Gastroesophageal sphincter (tissue), 4 donors: ENCODE measurements around the gene TOMM40. TPM values are rescaled to one million over a fixed set of nuclear protein-coding genes. Genes with fewer than 3 reads are reported as not detected.
A peak's percentile ranks its signal among the peaks of the same experiment; 100 is the strongest.

Experiments
- ATAC-seq: fragments of 150-250 bp; one replicate; pipeline ENCODE4 v1.9.1; 2016; ENCODE audit warnings: mild to moderate bottlenecking, moderate library complexity
- H3K27ac ChIP-seq, 4 donors: fragments of 200-600 bp; sonication (generic) in 3 of 4; 1 replicate in 3 of 4; 2 replicates in 1 of 4; pipeline ENCODE4 v1.5.1; 2016 to 2019
- H3K27me3 ChIP-seq: fragments of 200-600 bp; sonication (generic); one replicate; pipeline ENCODE4 v1.5.1; 2019
- H3K36me3 ChIP-seq, 2 donors: fragments of 200-600 bp; sonication (generic); one replicate each; pipeline ENCODE4 v1.5.1; 2019; ENCODE audit warnings: control low read depth in 1 of 2
- H3K4me1 ChIP-seq, 3 donors: fragments of 200-600 bp; sonication (generic); 1 replicate in 2 of 3; 2 replicates in 1 of 3; pipeline ENCODE4 v1.5.1; 2016 to 2019; ENCODE audit warnings: control low read depth in 2 of 3
- H3K4me3 ChIP-seq, 2 donors: fragments of 200-600 bp; sonication (generic); one replicate each; pipeline ENCODE4 v1.5.1; 2019; ENCODE audit warnings: mild to moderate bottlenecking in 1 of 2, moderate library complexity in 1 of 2
- H3K9me3 ChIP-seq, 3 donors: fragments of 200-600 bp; sonication (generic); one replicate each; pipeline ENCODE4 v1.5.1; 2017 to 2019; ENCODE audit warnings: control low read depth in 2 of 3
- EP300 ChIP-seq: sonication (generic); formaldehyde crosslinking; IDR thresholded peaks from one replicate; pipeline ENCODE4 v1.6.1; 2017; ENCODE audit warnings: antibody characterized with exemption, mild to moderate bottlenecking
- POLR2A ChIP-seq, 2 donors: fragments of 450-650 bp; IDR thresholded peaks; one replicate each; pipeline ENCODE4 v1.6.1; 2017; ENCODE audit warnings: antibody characterized with exemption in 2 of 2, mild to moderate bottlenecking in 2 of 2, moderate library complexity in 1 of 2
- POLR2AphosphoS5 ChIP-seq: sonication (generic); formaldehyde crosslinking; IDR thresholded peaks from one replicate; pipeline ENCODE4 v1.6.1; 2017; ENCODE audit warnings: antibody characterized with exemption
- WGBS, 2 donors: methylation state at CpG; one replicate each; pipeline ENCODE4 v1.1.5; 2018; ENCODE audit warnings: low coverage in 1 of 2; 5-methylcytosine and 5-hydroxymethylcytosine counted together
- total RNA-seq, 4 donors: library from RNA; depleted of rRNA; stranded (reverse); fragments of >200 nt; gene quantifications; one replicate each; pipeline ENCODE4 v1.1.0, GENCODE V29; 2016
- TF ChIP-seq, protein P1 (sequence below), 4 experiments: fragments of 200-600 bp in 2 of 4; fragments of 450-650 bp in 2 of 4; sonication (generic) in 1 of 4; IDR thresholded peaks; one replicate each; pipeline ENCODE4 v1.5.1; 2017 to 2019; ENCODE audit warnings: antibody characterized with exemption in 4 of 4, mild to moderate bottlenecking in 2 of 4, moderate library complexity in 2 of 4

TOMM40 gene
- total RNA-seq, 4 donors from 2014 or later, result 30.7 to 41.2 (median 33.7) TPM

DNA sequence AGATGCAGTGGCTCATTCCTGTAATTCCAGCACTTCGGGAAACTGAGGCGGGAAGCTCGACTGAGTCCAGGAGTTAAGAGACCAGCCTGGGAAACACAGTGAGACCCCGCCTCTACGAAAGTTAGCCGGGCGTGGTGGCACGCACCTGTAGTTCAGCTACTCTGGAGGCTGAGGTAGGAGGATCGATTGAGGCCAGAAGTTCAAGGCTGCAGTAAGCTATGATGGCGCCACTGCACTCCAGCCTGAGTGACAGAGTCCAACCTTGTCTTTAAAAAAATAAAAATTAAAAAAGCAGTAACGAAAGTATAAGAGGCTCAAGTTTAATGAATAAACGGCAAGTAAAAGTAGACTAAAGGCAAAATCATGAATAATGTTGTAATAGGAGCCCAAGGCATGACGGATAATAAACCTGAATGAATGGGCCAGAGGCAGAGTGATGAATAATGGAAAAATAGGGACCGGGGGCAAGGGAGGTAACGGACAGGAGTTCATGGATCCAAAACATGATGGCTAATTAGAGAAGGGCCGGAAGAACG, 1.2 kb upstream of the TOMM40 start:
- 48 to 50% methylated on average over 14 of the region's 17 CpGs for WGBS, 2 donors
- ATAC-seq, result no peak
- Histone ChIP-seq H3K27me3 (no peaks in the 10 kb centered on the region), H3K4me1 (peaks cover 0 to 32% (median 20%) of the 10 kb centered on the region in 3 donors), H3K27ac (peak overlapping the region in 3 of 4 donors; percentile 93 to 99 (median 95)), H3K9me3 (no peaks in the 10 kb centered on the region), H3K36me3 (peaks cover 0 to 65% of the 10 kb centered on the region in 2 donors), H3K4me3 (peak overlapping the region; percentile 45 to 98)
- TF ChIP-seq, protein P1, sequence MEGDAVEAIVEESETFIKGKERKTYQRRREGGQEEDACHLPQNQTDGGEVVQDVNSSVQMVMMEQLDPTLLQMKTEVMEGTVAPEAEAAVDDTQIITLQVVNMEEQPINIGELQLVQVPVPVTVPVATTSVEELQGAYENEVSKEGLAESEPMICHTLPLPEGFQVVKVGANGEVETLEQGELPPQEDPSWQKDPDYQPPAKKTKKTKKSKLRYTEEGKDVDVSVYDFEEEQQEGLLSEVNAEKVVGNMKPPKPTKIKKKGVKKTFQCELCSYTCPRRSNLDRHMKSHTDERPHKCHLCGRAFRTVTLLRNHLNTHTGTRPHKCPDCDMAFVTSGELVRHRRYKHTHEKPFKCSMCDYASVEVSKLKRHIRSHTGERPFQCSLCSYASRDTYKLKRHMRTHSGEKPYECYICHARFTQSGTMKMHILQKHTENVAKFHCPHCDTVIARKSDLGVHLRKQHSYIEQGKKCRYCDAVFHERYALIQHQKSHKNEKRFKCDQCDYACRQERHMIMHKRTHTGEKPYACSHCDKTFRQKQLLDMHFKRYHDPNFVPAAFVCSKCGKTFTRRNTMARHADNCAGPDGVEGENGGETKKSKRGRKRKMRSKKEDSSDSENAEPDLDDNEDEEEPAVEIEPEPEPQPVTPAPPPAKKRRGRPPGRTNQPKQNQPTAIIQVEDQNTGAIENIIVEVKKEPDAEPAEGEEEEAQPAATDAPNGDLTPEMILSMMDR (IDR thresholded peaks at IDR 0.05), result no peak
- TF ChIP-seq POLR2A (IDR thresholded peaks at IDR 0.05), result no peak
- TF ChIP-seq EP300, result no peak
- TF ChIP-seq POLR2AphosphoS5, result no peak

DNA sequence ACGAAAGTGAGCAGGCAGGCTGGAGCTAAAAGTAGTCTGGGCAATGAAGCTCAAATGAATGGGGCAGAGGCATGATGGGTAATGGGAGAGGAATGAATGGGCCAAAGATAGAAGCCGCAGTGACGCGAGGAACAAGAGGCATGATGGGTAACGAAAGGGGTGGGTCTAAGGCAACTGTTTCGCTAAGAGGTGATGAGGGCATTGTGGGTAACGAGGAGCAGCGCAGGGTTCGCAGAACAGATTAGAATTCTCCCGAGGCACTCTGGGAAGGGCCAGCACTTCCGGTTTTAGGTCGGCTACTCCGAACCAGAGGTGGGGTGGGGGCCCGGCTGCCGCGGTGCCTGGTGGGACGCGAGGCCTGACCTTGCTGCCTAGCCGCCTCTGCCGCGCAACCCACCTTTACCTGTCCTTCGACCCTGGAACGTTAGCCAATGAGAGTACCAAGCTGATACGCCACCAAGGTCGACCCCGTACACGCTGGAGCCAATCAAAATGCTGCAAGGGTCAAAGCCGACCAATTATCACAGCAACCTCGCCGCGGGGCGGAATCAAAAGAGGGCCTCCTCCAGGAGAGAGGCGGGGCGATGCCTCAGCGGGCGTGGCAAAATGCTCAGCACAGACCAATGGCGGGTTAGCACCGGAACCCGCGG, 563 bp upstream of the TOMM40 start:
- Histone ChIP-seq H3K4me1 (peaks cover 0 to 32% (median 20%) of the 10 kb centered on the region in 3 donors), H3K9me3 (no peaks in the 10 kb centered on the region), H3K27me3 (no peaks in the 10 kb centered on the region), H3K4me3 (peak overlapping the region; percentile 45 to 98), H3K27ac (peak overlapping the region; percentile 79 to 99 (median 94)), H3K36me3 (peaks cover 0 to 65% of the 10 kb centered on the region in 2 donors)
- TF ChIP-seq POLR2A (IDR thresholded peaks at IDR 0.05), result peak in 1 of 2 donors; percentile 24
- TF ChIP-seq EP300, result no peak
- TF ChIP-seq, protein P1 (IDR thresholded peaks at IDR 0.05), result peak in 1 of 4 experiments; percentile 13
- peak; percentile 60 for TF ChIP-seq POLR2AphosphoS5
- WGBS, 2 donors, result 0 to 1% methylated on average over 9 to 18 of the region's 40 CpGs
- ATAC-seq, result peak; percentile 94

DNA sequence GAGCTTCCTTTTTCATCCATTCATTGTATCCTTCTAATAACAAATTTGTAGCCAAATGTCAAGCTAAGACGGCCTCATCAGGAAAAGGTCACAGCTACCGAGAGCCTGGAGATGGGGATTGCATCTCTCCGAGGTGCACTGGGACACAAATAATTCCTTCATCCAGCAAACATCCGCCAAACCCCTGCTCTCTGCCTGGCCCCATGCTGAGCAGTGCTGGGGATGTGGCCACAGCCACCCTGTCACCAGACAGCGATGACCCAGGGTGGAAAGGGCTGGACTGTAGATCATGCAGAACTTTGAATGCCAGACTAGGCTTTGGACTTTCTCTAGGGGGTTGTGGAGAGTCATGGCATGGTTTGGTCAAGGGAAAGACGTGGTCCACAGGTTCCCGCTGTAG, 1.9 kb downstream of the TOMM40 start:
- no peaks in the 10 kb centered on the region for H3K27me3 ChIP-seq
- no peak overlapping the region for H3K27ac ChIP-seq
- 80 to 94% methylated on average over 4 of the region's 7 CpGs for WGBS, 2 donors
- H3K9me3 ChIP-seq, result no peaks in the 10 kb centered on the region
- H3K36me3 ChIP-seq, result peaks cover 0 to 65% of the 10 kb centered on the region in 2 donors
- no peak for ATAC-seq
- TF ChIP-seq POLR2AphosphoS5 (no peak), POLR2A (IDR thresholded peaks at IDR 0.05) (no peak)
- TF ChIP-seq, protein P1 (IDR thresholded peaks at IDR 0.05), result no peak
- H3K4me1 ChIP-seq, result peaks cover 0 to 32% (median 20%) of the 10 kb centered on the region in 3 donors
- H3K4me3 ChIP-seq, result no peak overlapping the region

DNA sequence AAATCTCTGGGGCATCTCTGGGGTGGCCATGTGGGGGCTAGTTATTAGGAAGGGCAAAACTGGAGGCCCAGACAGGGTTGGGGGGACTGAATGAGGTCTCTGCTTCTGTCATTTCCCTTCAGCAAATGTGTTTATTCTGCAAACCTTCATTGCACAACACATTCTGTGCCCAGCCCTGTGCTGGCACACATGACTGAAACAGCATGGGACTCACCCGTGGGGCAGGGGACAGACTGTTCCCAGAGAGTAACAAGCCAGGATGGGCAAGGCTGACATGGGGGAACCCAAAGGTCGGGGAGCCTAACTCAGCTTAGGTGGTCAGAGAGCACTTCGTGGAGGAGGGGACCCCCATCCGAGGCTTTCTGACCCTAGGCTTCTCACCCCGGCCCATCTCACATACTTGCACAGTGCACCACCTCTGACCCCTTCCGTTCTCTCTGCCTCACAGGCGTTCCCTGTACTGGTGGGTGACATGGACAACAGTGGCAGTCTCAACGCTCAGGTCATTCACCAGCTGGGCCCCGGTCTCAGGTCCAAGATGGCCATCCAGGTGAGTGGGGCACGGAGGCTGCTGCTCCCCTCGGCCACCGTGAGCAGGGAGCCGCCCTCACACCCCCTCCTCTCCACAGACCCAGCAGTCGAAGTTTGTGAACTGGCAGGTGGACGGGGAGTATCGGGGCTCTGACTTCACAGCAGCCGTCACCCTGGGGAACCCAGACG, 2.4 kb downstream of the TOMM40 start:
- H3K9me3 ChIP-seq, result no peaks in the 10 kb centered on the region
- peaks cover 0 to 65% of the 10 kb centered on the region in 2 donors for H3K36me3 ChIP-seq
- H3K27ac ChIP-seq, result no peak overlapping the region
- 90% methylated on average over 10 of the region's 18 CpGs; no CpG with 5 or more reads in 1 of the 2 donors for WGBS, 2 donors
- H3K27me3 ChIP-seq, result no peaks in the 10 kb centered on the region
- ATAC-seq, result no peak
- H3K4me3 ChIP-seq, result no peak overlapping the region
- H3K4me1 ChIP-seq, result peaks cover 0 to 32% (median 20%) of the 10 kb centered on the region in 3 donors
- TF ChIP-seq EP300 (no peak), POLR2AphosphoS5 (no peak), POLR2A (IDR thresholded peaks at IDR 0.05) (no peak)
- TF ChIP-seq, protein P1 (IDR thresholded peaks at IDR 0.05), result no peak
